ENCODE measurements around the gene UQCRHL. TPM values are rescaled to one million over a fixed set of nuclear protein-coding genes. Genes with fewer than 3 reads are reported as not detected.

The UQCRHL gene
- total and polyA plus RNA-seq, 8 donors: 1.2 to 3.2 (median 2.2) TPM

DNA sequence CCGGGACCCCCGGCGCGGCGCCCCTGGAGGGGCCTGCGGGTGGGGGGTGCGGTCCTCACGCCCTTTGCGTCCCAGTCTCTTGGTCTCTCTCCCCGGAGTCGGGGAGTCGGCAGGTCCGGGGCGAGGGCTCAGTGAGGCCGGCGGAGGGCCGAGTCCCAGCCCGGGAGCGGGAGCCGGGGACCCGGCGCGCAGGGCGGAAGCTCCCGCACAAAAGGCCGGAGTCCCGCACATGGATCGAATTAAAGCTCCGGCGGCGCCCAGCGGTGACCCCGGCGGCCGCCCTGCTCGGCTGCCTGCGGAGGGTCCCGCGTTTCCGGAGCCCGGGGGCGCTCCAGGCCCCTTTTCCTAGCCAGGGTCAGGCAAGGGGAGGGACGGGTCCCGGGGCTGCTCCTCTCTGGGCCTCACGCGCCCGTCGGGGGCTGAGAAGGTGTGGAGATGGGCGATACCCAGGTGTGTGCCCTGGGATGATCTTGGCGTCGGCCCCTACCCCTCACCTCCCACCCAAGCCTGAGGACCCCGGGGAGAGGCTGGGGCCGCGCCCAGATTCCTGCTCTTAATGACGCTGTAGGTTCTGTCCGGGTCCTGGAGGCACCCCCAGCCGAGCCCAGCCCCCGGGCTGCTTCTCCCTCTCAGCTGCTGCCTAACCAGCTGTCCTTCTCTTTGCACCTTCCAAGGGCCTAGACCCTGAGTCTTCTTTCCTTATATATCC, 48.3 kb downstream of the UQCRHL start:
- ATAC-seq (peak; percentile 39), DNase-seq (peak in 1 of 4 donors; percentile 77)
- H3K4me1 ChIP-seq: peaks cover 11 to 31% of the 10 kb centered on the region in 2 donors
- intact Hi-C loops (cut with DNase I): no loop called here
- no peaks in the 10 kb centered on the region for H3K9me3 ChIP-seq
- no peak for TF ChIP-seq CTCF (IDR thresholded peaks at IDR 0.05)
- H3K27me3 ChIP-seq: peaks cover 14 to 76% of the 10 kb centered on the region in 2 donors
- peak overlapping the region; percentile 52 to 65 for H3K27ac ChIP-seq
- no peaks in the 10 kb centered on the region for H3K36me3 ChIP-seq
- peak overlapping the region; percentile 45 to 61 for H3K4me3 ChIP-seq

- intact Hi-C loops (cut with DNase I): no loop called here
- peak; percentile 46 for ATAC-seq
- H3K4me1 ChIP-seq: peaks cover 11 to 31% of the 10 kb centered on the region in 2 donors
These were observed 49.0 kb downstream of the UQCRHL start, which contains the start of gene FBLIM1 for GRCh38 chr1:15758343-15758931. FBLIM1 (plus strand) TSS chr1:15758795; CDS start chr1:15764984, 6,189 bp downstream.

DNA sequence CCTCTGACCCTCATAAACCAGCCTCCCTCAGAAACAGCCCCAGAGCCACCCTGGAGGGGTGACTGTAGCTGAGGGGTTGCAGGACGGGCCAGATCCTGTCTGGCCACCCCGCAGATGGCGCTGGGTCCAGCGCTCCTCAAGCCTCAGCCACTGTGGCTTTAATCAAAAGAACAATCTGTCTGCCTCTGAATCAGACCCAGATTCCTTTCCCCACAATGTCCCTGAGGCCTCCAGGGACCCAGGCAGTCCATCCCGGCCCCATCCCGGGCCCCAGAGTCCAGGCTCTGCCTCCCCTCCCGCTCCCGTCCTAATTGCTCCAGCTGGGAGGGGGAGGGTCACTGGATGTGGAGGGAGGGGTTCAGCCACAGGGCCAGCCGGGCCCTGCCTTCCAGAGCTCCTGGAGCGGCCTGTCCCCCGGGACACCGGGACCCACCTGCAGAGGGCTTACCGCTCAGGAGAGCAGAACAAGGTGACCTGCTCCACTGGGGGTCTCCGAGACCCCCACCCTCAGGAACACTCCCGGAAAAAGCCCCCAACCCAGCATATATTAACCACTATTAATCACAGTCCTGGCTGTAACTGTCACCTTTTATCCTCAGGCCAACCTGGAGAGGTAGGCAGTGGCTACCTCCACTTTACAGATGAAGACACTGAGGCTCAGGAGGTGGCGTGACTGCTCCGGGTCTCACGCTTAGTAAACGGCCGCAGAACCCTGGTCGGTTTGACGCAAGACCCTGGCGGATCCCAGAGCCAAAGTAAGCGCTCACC, 49.7 kb downstream of the UQCRHL start:
- intact Hi-C loops (cut with DNase I): no loop called here

More at GRCh38 chr1:15758343-15758931, 49.0 kb downstream of the UQCRHL start, which contains the start of gene FBLIM1:
- peak within 1 kb of the TSS; percentile 52 to 65 for H3K27ac ChIP-seq
- no peaks in the 10 kb centered on the region for H3K9me3 ChIP-seq
- H3K27me3 ChIP-seq: peaks cover 14 to 76% of the 10 kb centered on the region in 2 donors
- H3K4me3 ChIP-seq: peak within 1 kb of the TSS; percentile 45 to 61
- H3K36me3 ChIP-seq: no peaks in the 10 kb centered on the region
- DNase-seq: peak in 1 of 4 donors; percentile 58
- TF ChIP-seq CTCF (IDR thresholded peaks at IDR 0.05): no peak

More for the DNA sequence above, 49.7 kb downstream of the UQCRHL start:
- H3K9me3 ChIP-seq: no peaks in the 10 kb centered on the region
- no peak for TF ChIP-seq CTCF (IDR thresholded peaks at IDR 0.05)
- H3K36me3 ChIP-seq: no peaks in the 10 kb centered on the region
- DNase-seq (peak in 1 of 4 donors; percentile 56), ATAC-seq (peak; percentile 5)
- H3K27ac ChIP-seq: no peak overlapping the region
- H3K4me1 ChIP-seq: peaks cover 11 to 31% of the 10 kb centered on the region in 2 donors
- peaks cover 14 to 75% of the 10 kb centered on the region in 2 donors for H3K27me3 ChIP-seq
- peak overlapping the region; percentile 45 to 61 for H3K4me3 ChIP-seq

Other genes starting within 250 kb of the UQCRHL start
- 1 to 10 TPM in 1 of 2 donors, under 1 TPM in 1; 0.35 to 1.1 TPM for gene AGMAT, start 222.6 kb downstream of the UQCRHL start, total RNA-seq
- gene AGMAT, start 222.6 kb downstream of the UQCRHL start, polyA plus RNA-seq (ENCODE audit: insufficient read length in 6 of 6): 1 to 10 TPM in 1 of 6 donors, under 1 TPM in 5; 0.43 to 1.1 (median 0.72) TPM
- gene DDI2, start 190.2 kb downstream of the UQCRHL start, total RNA-seq: 10 to 100 TPM; 24.3 to 37.7 TPM
- 10 to 100 TPM; 20.4 to 26.1 (median 22.4) TPM for gene DDI2, start 190.2 kb downstream of the UQCRHL start, polyA plus RNA-seq (ENCODE audit: insufficient read length in 6 of 6)
- 10 to 100 TPM; 72.9 to 86.8 TPM for gene PLEKHM2, start 123.3 kb downstream of the UQCRHL start, total RNA-seq
- 10 to 100 TPM; 51.5 to 64.3 (median 57.3) TPM for gene PLEKHM2, start 123.3 kb downstream of the UQCRHL start, polyA plus RNA-seq (ENCODE audit: insufficient read length in 6 of 6)
- gene SLC25A34, start 71.4 kb downstream of the UQCRHL start, total RNA-seq: 1 to 10 TPM; 1.4 to 2.6 TPM
- 1 to 10 TPM; 3.4 to 6.2 (median 4.4) TPM for gene SLC25A34, start 71.4 kb downstream of the UQCRHL start, polyA plus RNA-seq (ENCODE audit: insufficient read length in 6 of 6)
- not detected for gene TMEM82, start 65.2 kb downstream of the UQCRHL start, total RNA-seq
- gene TMEM82, start 65.2 kb downstream of the UQCRHL start, polyA plus RNA-seq (ENCODE audit: insufficient read length in 6 of 6): under 1 TPM in 2 of 6 donors, not detected in 4; 0.14 to 0.15 TPM
- gene FBLIM1, start 48.9 kb downstream of the UQCRHL start, total RNA-seq: 10 to 100 TPM; 52.3 to 57.1 TPM
- 10 to 100 TPM; 57.3 to 90.0 (median 76.3) TPM for gene FBLIM1, start 48.9 kb downstream of the UQCRHL start, polyA plus RNA-seq (ENCODE audit: insufficient read length in 6 of 6)
- 10 to 100 TPM; 37.2 to 54.1 TPM for gene SPEN, start 40.1 kb upstream of the UQCRHL start, total RNA-seq
- 10 to 100 TPM; 61.4 to 71.4 (median 64.6) TPM for gene SPEN, start 40.1 kb upstream of the UQCRHL start, polyA plus RNA-seq (ENCODE audit: insufficient read length in 6 of 6)
- 10 to 100 TPM; 31.2 to 39.9 TPM for gene ZBTB17, start 168.5 kb upstream of the UQCRHL start, total RNA-seq
- gene ZBTB17, start 168.5 kb upstream of the UQCRHL start, polyA plus RNA-seq (ENCODE audit: insufficient read length in 6 of 6): 10 to 100 TPM; 27.4 to 46.5 (median 33.1) TPM
- gene SRARP, start 196.6 kb upstream of the UQCRHL start, total RNA-seq: not detected
- under 1 TPM in 4 of 6 donors, not detected in 2; 0.08 to 0.20 (median 0.10) TPM for gene SRARP, start 196.6 kb upstream of the UQCRHL start, polyA plus RNA-seq (ENCODE audit: insufficient read length in 6 of 6)
- 10 to 100 TPM in 1 of 2 donors, 1 to 10 TPM in 1; 4.2 to 22.1 TPM for gene HSPB7, start 210.4 kb upstream of the UQCRHL start, total RNA-seq
- gene HSPB7, start 210.4 kb upstream of the UQCRHL start, polyA plus RNA-seq (ENCODE audit: insufficient read length in 6 of 6): 1 to 10 TPM; 1.5 to 6.3 (median 2.9) TPM
- under 1 TPM; 0.12 to 0.39 TPM for gene CLCNKA, start 214.4 kb upstream of the UQCRHL start, total RNA-seq
- gene CLCNKA, start 214.4 kb upstream of the UQCRHL start, polyA plus RNA-seq (ENCODE audit: insufficient read length in 6 of 6): 1 to 10 TPM in 2 of 6 donors, under 1 TPM in 4; 0.48 to 1.4 (median 0.88) TPM
- 1 to 10 TPM in 1 of 2 donors, not detected in 1; 1.1 TPM for gene CLCNKB, start 236.1 kb upstream of the UQCRHL start, total RNA-seq
- 1 to 10 TPM; 3.9 to 8.0 (median 5.2) TPM for gene CLCNKB, start 236.1 kb upstream of the UQCRHL start, polyA plus RNA-seq (ENCODE audit: insufficient read length in 6 of 6)